ENCODE data around the gene PIKFYVE. TPM values are rescaled to one million over a fixed set of nuclear protein-coding genes. Genes with fewer than 3 reads are reported as not detected.
"Not testable (repeated sequence)": the region's sequence is repeated elsewhere in the genome, so short reads cannot be mapped to it uniquely, and the experiment has no call there.

Gene PIKFYVE, protein sequence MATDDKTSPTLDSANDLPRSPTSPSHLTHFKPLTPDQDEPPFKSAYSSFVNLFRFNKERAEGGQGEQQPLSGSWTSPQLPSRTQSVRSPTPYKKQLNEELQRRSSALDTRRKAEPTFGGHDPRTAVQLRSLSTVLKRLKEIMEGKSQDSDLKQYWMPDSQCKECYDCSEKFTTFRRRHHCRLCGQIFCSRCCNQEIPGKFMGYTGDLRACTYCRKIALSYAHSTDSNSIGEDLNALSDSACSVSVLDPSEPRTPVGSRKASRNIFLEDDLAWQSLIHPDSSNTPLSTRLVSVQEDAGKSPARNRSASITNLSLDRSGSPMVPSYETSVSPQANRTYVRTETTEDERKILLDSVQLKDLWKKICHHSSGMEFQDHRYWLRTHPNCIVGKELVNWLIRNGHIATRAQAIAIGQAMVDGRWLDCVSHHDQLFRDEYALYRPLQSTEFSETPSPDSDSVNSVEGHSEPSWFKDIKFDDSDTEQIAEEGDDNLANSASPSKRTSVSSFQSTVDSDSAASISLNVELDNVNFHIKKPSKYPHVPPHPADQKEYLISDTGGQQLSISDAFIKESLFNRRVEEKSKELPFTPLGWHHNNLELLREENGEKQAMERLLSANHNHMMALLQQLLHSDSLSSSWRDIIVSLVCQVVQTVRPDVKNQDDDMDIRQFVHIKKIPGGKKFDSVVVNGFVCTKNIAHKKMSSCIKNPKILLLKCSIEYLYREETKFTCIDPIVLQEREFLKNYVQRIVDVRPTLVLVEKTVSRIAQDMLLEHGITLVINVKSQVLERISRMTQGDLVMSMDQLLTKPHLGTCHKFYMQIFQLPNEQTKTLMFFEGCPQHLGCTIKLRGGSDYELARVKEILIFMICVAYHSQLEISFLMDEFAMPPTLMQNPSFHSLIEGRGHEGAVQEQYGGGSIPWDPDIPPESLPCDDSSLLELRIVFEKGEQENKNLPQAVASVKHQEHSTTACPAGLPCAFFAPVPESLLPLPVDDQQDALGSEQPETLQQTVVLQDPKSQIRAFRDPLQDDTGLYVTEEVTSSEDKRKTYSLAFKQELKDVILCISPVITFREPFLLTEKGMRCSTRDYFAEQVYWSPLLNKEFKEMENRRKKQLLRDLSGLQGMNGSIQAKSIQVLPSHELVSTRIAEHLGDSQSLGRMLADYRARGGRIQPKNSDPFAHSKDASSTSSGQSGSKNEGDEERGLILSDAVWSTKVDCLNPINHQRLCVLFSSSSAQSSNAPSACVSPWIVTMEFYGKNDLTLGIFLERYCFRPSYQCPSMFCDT (N-terminal part only)
- total RNA-seq, result 10 to 100 TPM; 19.1 to 29.7 (median 22.8) TPM

DNA sequence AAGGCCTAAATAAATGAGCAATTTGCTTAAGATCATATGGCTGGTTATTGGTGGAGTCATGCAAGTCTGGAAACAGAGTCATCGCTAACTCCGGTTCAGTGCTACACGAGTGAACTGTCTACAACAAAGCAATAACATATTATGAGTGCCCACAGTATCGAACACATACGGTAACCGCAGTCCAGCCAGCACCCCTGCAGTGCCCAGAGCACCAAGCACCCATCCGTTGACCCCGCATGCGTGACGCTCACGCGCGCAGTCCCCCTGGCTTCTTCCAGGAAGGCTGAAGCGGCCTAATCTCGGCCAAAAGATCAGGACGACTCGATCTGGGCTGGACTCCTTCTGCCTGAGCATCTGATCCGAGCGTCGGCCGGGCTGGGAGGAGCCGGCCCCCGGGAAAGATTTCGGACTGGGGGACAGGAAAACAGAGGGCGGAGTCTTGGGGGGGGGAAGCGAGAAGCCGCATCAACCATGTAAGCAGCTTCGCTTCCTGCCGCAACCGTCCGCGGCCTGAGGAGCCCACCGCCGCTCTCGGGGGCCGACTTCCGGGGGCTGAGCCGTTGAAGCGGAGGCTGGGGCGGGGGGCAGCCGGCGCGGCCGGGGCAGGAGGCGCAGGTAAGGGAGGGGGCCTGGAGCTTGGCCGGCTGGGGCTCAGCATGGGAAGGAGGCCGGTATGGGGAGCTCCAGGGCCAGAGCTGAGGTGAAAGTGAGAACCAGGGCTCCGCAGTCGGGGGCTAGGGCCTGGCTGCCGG is at the start of gene PIKFYVE:
Gene PIKFYVE, plus strand, starts transcription at position 455 of the 752 bp plus-strand sequence. CDS start 5,265 bp downstream, outside the sequence.
- Histone ChIP-seq H3K4me3 (peak within 1 kb of the TSS; percentile 84 to 93 (median 86)), H3K27ac (replicated peaks in 1 of 4) (peak within 1 kb of the TSS; percentile 92 to 97 (median 96)), H3K4me1 (peaks cover 36 to 44% (median 40%) of the 10 kb centered on the region in 4 donors), H3K36me3 (no peaks in the 10 kb centered on the region), H3K9me3 (no peaks in the 10 kb centered on the region), H3K27me3 (no peaks in the 10 kb centered on the region)
- WGBS, result 1% methylated on average over 42 of the region's 50 CpGs
- intact Hi-C loops (cut with DNase I), result no loop called here
- peak; percentile 52 for TF ChIP-seq POLR2A (IDR thresholded peaks at IDR 0.05; ENCODE audit: low read depth)
- TF ChIP-seq POLR2AphosphoS5 (IDR thresholded peaks at IDR 0.05), result peak; percentile 82 to 92
- TF ChIP-seq, protein P1, sequence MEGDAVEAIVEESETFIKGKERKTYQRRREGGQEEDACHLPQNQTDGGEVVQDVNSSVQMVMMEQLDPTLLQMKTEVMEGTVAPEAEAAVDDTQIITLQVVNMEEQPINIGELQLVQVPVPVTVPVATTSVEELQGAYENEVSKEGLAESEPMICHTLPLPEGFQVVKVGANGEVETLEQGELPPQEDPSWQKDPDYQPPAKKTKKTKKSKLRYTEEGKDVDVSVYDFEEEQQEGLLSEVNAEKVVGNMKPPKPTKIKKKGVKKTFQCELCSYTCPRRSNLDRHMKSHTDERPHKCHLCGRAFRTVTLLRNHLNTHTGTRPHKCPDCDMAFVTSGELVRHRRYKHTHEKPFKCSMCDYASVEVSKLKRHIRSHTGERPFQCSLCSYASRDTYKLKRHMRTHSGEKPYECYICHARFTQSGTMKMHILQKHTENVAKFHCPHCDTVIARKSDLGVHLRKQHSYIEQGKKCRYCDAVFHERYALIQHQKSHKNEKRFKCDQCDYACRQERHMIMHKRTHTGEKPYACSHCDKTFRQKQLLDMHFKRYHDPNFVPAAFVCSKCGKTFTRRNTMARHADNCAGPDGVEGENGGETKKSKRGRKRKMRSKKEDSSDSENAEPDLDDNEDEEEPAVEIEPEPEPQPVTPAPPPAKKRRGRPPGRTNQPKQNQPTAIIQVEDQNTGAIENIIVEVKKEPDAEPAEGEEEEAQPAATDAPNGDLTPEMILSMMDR (IDR thresholded peaks at IDR 0.05), result peak in 1 of 3 experiments; percentile 30
- TF ChIP-seq EP300 (IDR thresholded peaks at IDR 0.05), result no peak
- peak; percentile 99 for DNase-seq (ENCODE audit: extremely low spot score)

GRCh38 chr2:208221873-208222272 is 44.2 kb upstream of the PIKFYVE start:
- DNase-seq (ENCODE audit: extremely low spot score); H3K4me1 ChIP-seq; H3K36me3 ChIP-seq; H3K9me3 ChIP-seq; H3K4me3 ChIP-seq; H3K27me3 ChIP-seq; H3K27ac ChIP-seq (replicated peaks in 1 of 4); intact Hi-C loops (cut with DNase I): not testable (repeated sequence)
- 91% methylated on average over 3 of the region's 3 CpGs for WGBS

DNA sequence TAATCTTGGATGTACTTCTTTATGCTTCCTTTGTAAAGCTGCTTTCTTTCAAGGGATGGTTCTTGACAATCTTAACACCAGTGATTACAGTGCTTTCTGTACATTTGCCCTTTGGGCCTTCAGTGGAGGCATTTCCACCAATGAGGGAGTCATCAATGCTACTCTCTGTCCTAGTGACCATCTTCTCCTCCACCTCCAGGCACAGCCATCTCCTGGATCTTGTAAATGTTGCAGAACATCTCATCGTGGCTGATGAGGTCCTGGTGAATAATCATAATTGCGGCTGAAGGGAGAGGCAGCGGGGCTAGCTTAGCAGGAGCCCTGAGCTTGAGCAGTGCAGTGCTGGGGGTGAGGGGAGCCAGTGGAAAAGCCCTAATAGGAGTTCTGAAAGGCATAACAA is 43.7 kb upstream of the PIKFYVE start:
- 75% methylated on average over 3 of the region's 3 CpGs for WGBS
- Histone ChIP-seq H3K27me3 (no peaks in the 10 kb centered on the region), H3K9me3 (no peaks in the 10 kb centered on the region), H3K27ac (replicated peaks in 1 of 4) (no peak overlapping the region), H3K4me1 (no peaks in the 10 kb centered on the region), H3K36me3 (no peaks in the 10 kb centered on the region), H3K4me3 (no peak overlapping the region)
- intact Hi-C loops (cut with DNase I), result no loop called here
- TF ChIP-seq, protein P1 (IDR thresholded peaks at IDR 0.05), result no peak
- TF ChIP-seq EP300 (IDR thresholded peaks at IDR 0.05) (no peak), POLR2A (IDR thresholded peaks at IDR 0.05; ENCODE audit: low read depth) (no peak), POLR2AphosphoS5 (IDR thresholded peaks at IDR 0.05) (no peak)
- DNase-seq (ENCODE audit: extremely low spot score), result no peak

DNA sequence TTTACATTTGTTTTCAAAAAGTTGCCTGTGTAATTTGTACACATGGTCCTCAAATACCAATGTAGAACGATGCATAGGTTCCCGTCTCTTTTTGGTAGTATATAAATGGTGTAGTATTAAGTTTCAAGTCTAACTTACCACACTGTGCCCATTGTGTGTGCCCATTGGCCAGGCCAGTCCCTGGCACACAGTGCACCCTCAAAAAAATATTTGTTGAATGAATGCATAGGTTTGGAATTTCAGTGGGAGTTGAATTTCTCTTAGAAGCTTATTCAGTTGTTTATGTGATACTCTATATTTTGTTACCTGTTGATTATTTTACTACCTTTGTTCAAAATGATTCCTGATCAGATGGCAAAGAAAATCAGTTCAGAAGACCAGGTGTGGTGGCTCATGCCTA is 41.3 kb upstream of the PIKFYVE start:
- no peak overlapping the region for H3K27ac ChIP-seq (replicated peaks in 1 of 4)
- no peak for DNase-seq (ENCODE audit: extremely low spot score)
- TF ChIP-seq EP300 (IDR thresholded peaks at IDR 0.05) (no peak), POLR2AphosphoS5 (IDR thresholded peaks at IDR 0.05) (no peak), POLR2A (IDR thresholded peaks at IDR 0.05; ENCODE audit: low read depth) (no peak)
- TF ChIP-seq, protein P1 (IDR thresholded peaks at IDR 0.05), result no peak
- H3K27me3 ChIP-seq, result no peaks in the 10 kb centered on the region
- 93% methylated on average over 2 of the region's 2 CpGs for WGBS
- H3K36me3 ChIP-seq, result no peaks in the 10 kb centered on the region
- no peak overlapping the region for H3K4me3 ChIP-seq
- H3K9me3 ChIP-seq, result no peaks in the 10 kb centered on the region
- no peaks in the 10 kb centered on the region for H3K4me1 ChIP-seq
- intact Hi-C loops (cut with DNase I), result no loop called here

Data from esophagus muscularis mucosa (tissue), 4 donors.